ENCODE data around the gene NAA10. TPM values are rescaled to one million over a fixed set of nuclear protein-coding genes. Genes with fewer than 3 reads are reported as not detected.

Gene NAA10
- total RNA-seq, 2 donors from 2014 or later: 30.3 to 74.7 TPM

- intact Hi-C loops (cut with DNase I): no loop called here
- Histone ChIP-seq H3K4me1 (peaks cover 11% of the 10 kb centered on the region), H3K27me3 (no peaks in the 10 kb centered on the region), H3K4me3 (no peak overlapping the region), H3K27ac (no peak overlapping the region), H3K9me3 (no peaks in the 10 kb centered on the region), H3K36me3 (replicated peaks in 1 of 2; ENCODE audit: insufficient read depth in 1 of 2, low read depth in 2 of 2) (no peaks in the 10 kb centered on the region)
- DNase-seq (no peak), ATAC-seq (no peak)
- WGBS, 2 donors: 57 to 80% methylated on average over 1 to 19 of the region's 40 CpGs
- TF ChIP-seq, protein P1, sequence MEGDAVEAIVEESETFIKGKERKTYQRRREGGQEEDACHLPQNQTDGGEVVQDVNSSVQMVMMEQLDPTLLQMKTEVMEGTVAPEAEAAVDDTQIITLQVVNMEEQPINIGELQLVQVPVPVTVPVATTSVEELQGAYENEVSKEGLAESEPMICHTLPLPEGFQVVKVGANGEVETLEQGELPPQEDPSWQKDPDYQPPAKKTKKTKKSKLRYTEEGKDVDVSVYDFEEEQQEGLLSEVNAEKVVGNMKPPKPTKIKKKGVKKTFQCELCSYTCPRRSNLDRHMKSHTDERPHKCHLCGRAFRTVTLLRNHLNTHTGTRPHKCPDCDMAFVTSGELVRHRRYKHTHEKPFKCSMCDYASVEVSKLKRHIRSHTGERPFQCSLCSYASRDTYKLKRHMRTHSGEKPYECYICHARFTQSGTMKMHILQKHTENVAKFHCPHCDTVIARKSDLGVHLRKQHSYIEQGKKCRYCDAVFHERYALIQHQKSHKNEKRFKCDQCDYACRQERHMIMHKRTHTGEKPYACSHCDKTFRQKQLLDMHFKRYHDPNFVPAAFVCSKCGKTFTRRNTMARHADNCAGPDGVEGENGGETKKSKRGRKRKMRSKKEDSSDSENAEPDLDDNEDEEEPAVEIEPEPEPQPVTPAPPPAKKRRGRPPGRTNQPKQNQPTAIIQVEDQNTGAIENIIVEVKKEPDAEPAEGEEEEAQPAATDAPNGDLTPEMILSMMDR (IDR thresholded peaks at IDR 0.05): no peak
- no peak for TF ChIP-seq POLR2A (IDR thresholded peaks at IDR 0.05)
These were observed 13.1 kb downstream of the NAA10 start for GRCh38 chrX:153921511-153922446.

- H3K27me3 ChIP-seq: no peaks in the 10 kb centered on the region
- TF ChIP-seq POLR2A (IDR thresholded peaks at IDR 0.05): no peak
- TF ChIP-seq, protein P1 (IDR thresholded peaks at IDR 0.05): no peak
- peaks cover 6% of the 10 kb centered on the region for H3K4me1 ChIP-seq
- H3K36me3 ChIP-seq (replicated peaks in 1 of 2; ENCODE audit: insufficient read depth in 1 of 2, low read depth in 2 of 2): no peaks in the 10 kb centered on the region
- intact Hi-C loops (cut with DNase I): no loop called here
- no peak overlapping the region for H3K4me3 ChIP-seq
- WGBS, 2 donors: 61 to 67% methylated on average over 3 to 15 of the region's 16 CpGs
- H3K9me3 ChIP-seq: no peaks in the 10 kb centered on the region
- no peak for DNase-seq
- H3K27ac ChIP-seq: no peak overlapping the region
- ATAC-seq: no peak
These were observed 13.8 kb downstream of the NAA10 start for GRCh38 chrX:153921070-153921469.

DNA sequence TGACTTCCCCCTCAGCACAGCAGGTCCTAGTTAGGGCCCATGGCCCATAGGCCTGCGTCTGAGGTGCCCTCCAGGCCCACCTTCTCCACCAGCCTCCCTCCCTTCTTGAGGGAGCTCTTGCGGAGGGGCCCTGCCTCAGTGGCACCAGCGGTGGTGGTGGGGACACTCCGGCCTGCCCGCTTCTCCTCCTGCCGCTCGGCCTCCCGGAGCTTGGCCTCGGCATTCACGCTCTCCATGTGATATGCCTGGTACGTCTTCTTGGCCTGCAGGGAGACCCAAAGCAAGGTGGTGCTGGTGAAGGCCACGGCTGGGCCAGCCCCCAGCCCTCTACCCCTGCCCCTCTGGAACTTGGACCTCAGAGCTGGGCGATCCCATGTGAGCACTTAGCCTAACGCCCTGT lies 14.3 kb downstream of the NAA10 start:
- no peak overlapping the region for H3K4me3 ChIP-seq
- H3K36me3 ChIP-seq (replicated peaks in 1 of 2; ENCODE audit: insufficient read depth in 1 of 2, low read depth in 2 of 2): no peaks in the 10 kb centered on the region
- DNase-seq (peak in 1 of 4 donors; percentile 7), ATAC-seq (no peak)
- WGBS, 2 donors: 63 to 72% methylated on average over 1 to 8 of the region's 14 CpGs
- no peaks in the 10 kb centered on the region for H3K27me3 ChIP-seq
- intact Hi-C loops (cut with DNase I): no loop called here
- H3K9me3 ChIP-seq: no peaks in the 10 kb centered on the region
- no peak overlapping the region for H3K27ac ChIP-seq
- TF ChIP-seq, protein P1 (IDR thresholded peaks at IDR 0.05): no peak
- TF ChIP-seq POLR2A (IDR thresholded peaks at IDR 0.05): no peak
- H3K4me1 ChIP-seq: peaks cover 6% of the 10 kb centered on the region

GRCh38 chrX:153919281-153919680 lies 15.6 kb downstream of the NAA10 start:
- H3K27me3 ChIP-seq: no peaks in the 10 kb centered on the region
- no peak overlapping the region for H3K27ac ChIP-seq
- TF ChIP-seq POLR2A (IDR thresholded peaks at IDR 0.05): no peak
- TF ChIP-seq, protein P1 (IDR thresholded peaks at IDR 0.05): no peak
- DNase-seq (no peak), ATAC-seq (no peak)
- WGBS, 2 donors: 77% methylated on average over 12 of the region's 13 CpGs; no CpG with 5 or more reads in 1 of the 2 donors
- intact Hi-C loops (cut with DNase I): no loop called here
- no peak overlapping the region for H3K4me3 ChIP-seq
- peaks cover 6% of the 10 kb centered on the region for H3K4me1 ChIP-seq
- H3K36me3 ChIP-seq (replicated peaks in 1 of 2; ENCODE audit: insufficient read depth in 1 of 2, low read depth in 2 of 2): no peaks in the 10 kb centered on the region
- H3K9me3 ChIP-seq: no peaks in the 10 kb centered on the region

Data from body of pancreas (tissue), 4 donors.